ENCODE data around the gene CSAD.

CSAD gene

GRCh38 chr12:53199700-53200099, 19.0 kb upstream of the CSAD start (continued):
- TF ChIP-seq PATZ1 (CRISPR knock-in tag; IDR thresholded peaks at IDR 0.05; ENCODE audit: borderline replicate concordance) = no peak
- no peak for TF ChIP-seq BACH2 (CRISPR knock-in tag; IDR thresholded peaks at IDR 0.05; ENCODE audit: borderline replicate concordance)
- TF ChIP-seq CSDC2 (CRISPR knock-in tag; IDR thresholded peaks at IDR 0.05) = no peak
- TF ChIP-seq ZFP3 (CRISPR knock-in tag; IDR thresholded peaks at IDR 0.05) = no peak
- no peak for TF ChIP-seq ARNTL (CRISPR knock-in tag; IDR thresholded peaks at IDR 0.05; ENCODE audit: borderline replicate concordance, low read depth)
- no peak for TF ChIP-seq RARB (CRISPR knock-in tag; IDR thresholded peaks at IDR 0.05)
- TF ChIP-seq ZC3H10 (CRISPR knock-in tag; IDR thresholded peaks at IDR 0.05) = no peak
- TF ChIP-seq PPARA (CRISPR knock-in tag; IDR thresholded peaks at IDR 0.05; ENCODE audit: borderline replicate concordance) = no peak
- TF ChIP-seq ISL1 (CRISPR knock-in tag; IDR thresholded peaks at IDR 0.05) = no peak
- TF ChIP-seq OSR1 (CRISPR knock-in tag; IDR thresholded peaks at IDR 0.05) = no peak
- no peak for TF ChIP-seq TOX (CRISPR knock-in tag; IDR thresholded peaks at IDR 0.05; ENCODE audit: borderline replicate concordance)

DNA sequence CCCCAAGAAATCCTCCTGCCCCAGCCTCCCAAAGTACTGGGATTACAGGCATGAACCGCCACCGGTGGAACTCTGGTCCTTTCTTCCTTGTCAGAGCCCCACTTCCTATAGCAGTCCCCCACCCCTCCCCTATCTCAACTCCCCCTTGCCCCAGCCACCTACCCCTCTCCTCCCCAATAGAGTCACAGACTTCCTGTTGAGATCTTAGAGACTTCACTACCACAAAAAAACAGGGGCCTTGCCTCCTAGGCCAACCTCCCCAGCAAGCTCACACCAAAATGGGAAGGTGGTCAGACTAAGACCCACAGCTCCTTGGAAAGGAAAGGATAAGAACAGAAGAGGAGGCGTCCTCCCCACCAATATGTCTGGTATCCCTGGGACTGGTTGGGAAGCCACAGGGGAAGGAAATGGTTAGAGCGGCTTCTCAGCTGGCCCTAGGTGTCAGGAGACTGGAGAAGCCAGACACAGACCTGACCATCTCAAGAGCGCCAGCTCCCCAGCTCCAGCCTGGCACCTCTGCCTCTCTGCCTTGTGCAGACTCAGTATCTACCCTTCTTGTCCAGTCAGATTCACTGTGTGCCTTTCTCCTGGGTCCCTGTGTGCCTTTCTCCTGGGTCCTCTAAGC, 17.9 kb upstream of the CSAD start:
- TF ChIP-seq, protein P1, sequence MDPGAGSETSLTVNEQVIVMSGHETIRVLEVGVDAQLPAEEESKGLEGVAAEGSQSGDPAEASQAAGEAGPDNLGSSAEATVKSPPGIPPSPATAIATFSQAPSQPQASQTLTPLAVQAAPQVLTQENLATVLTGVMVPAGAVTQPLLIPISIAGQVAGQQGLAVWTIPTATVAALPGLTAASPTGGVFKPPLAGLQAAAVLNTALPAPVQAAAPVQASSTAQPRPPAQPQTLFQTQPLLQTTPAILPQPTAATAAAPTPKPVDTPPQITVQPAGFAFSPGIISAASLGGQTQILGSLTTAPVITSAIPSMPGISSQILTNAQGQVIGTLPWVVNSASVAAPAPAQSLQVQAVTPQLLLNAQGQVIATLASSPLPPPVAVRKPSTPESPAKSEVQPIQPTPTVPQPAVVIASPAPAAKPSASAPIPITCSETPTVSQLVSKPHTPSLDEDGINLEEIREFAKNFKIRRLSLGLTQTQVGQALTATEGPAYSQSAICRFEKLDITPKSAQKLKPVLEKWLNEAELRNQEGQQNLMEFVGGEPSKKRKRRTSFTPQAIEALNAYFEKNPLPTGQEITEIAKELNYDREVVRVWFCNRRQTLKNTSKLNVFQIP (CRISPR knock-in tag; IDR thresholded peaks at IDR 0.05; ENCODE audit: borderline replicate concordance, low read depth) = no peak
- TF ChIP-seq ZFP30 (CRISPR knock-in tag; IDR thresholded peaks at IDR 0.05) (no peak), CREB5 (CRISPR knock-in tag; IDR thresholded peaks at IDR 0.05; ENCODE audit: low read depth) (no peak), BACH2 (CRISPR knock-in tag; IDR thresholded peaks at IDR 0.05; ENCODE audit: borderline replicate concordance) (no peak), CSRNP3 (CRISPR knock-in tag; IDR thresholded peaks at IDR 0.05) (no peak), PATZ1 (CRISPR knock-in tag; IDR thresholded peaks at IDR 0.05; ENCODE audit: borderline replicate concordance) (no peak), ZNF565 (CRISPR knock-in tag; conservative IDR thresholded peaks at IDR 0.05; ENCODE audit: low read depth) (no peak), GLIS3 (CRISPR knock-in tag; IDR thresholded peaks at IDR 0.05) (no peak), TCF4 (CRISPR knock-in tag; IDR thresholded peaks at IDR 0.05; ENCODE audit: borderline replicate concordance) (no peak), ZFP3 (CRISPR knock-in tag; IDR thresholded peaks at IDR 0.05) (no peak), RARB (CRISPR knock-in tag; IDR thresholded peaks at IDR 0.05) (no peak), TSHZ2 (CRISPR knock-in tag; IDR thresholded peaks at IDR 0.05) (no peak)
- ATAC-seq = no peak

Measured in SK-N-SH treated with all-trans-retinoic acid at 6 μM for 48 hours (cell line).